Trophoblast cell (in vitro differentiated cells and primary cell): Measurements from ENCODE around the gene PNPLA1.

ENCODE experiments used
- DNase-seq, 2 donors: peaks; one replicate each; pipeline ENCODE4 v3.0.0-alpha.2; 2016
- H2AFZ ChIP-seq: 2 replicates; pipeline ENCODE4 v1.6.1; 2013; ENCODE audit warnings: low read length, moderate library complexity, mild to moderate bottlenecking; ENCODE audit not compliant: insufficient read depth, poor library complexity
- H2AK5ac ChIP-seq: 2 replicates; pipeline ENCODE4 v1.6.1; 2013; ENCODE audit warnings: mild to moderate bottlenecking, low read length
- H2BK120ac ChIP-seq: 2 replicates; pipeline ENCODE4 v1.6.1; 2013; ENCODE audit warnings: low read length, mild to moderate bottlenecking, moderate library complexity; ENCODE audit not compliant: insufficient read depth, poor library complexity
- H2BK12ac ChIP-seq: 2 replicates; pipeline ENCODE4 v1.6.1; 2013; ENCODE audit warnings: mild to moderate bottlenecking, low read length, moderate library complexity
- H2BK5ac ChIP-seq: 2 replicates; pipeline ENCODE4 v1.6.1; 2013; ENCODE audit warnings: low read length, low read depth, moderate library complexity, mild to moderate bottlenecking; ENCODE audit not compliant: poor library complexity
- H3K14ac ChIP-seq: 2 replicates; pipeline ENCODE4 v1.6.1; 2013; ENCODE audit warnings: mild to moderate bottlenecking, low read length
- H3K18ac ChIP-seq: 2 replicates; pipeline ENCODE4 v1.6.1; 2013; ENCODE audit warnings: mild to moderate bottlenecking, low read length
- H3K23ac ChIP-seq: 2 replicates; pipeline ENCODE4 v1.6.1; 2013; ENCODE audit warnings: low read length
- H3K27ac ChIP-seq: 2 replicates; pipeline ENCODE4 v1.5.1; 2013; ENCODE audit warnings: low read depth, mild to moderate bottlenecking, inconsistent platforms, low read length, moderate library complexity
- H3K27me3 ChIP-seq: 2 replicates; pipeline ENCODE4 v1.6.1; 2013; ENCODE audit warnings: inconsistent platforms, mild to moderate bottlenecking, low read length, moderate library complexity; ENCODE audit not compliant: insufficient read depth
- H3K36me3 ChIP-seq, 2 experiments: 1 replicate in 1 of 2; 2 replicates in 1 of 2; pipeline ENCODE4 v1.6.1; 2013; ENCODE audit warnings: low read length in 2 of 2, mild to moderate bottlenecking in 2 of 2, moderate library complexity in 1 of 2; ENCODE audit not compliant: insufficient read depth in 2 of 2, control insufficient read depth in 1 of 2
- H3K4ac ChIP-seq: 2 replicates; pipeline ENCODE4 v1.6.1; 2013; ENCODE audit warnings: low read depth, mild to moderate bottlenecking, low read length, moderate library complexity
- H3K4me1 ChIP-seq, 2 experiments: 1 replicate in 1 of 2; 2 replicates in 1 of 2; pipeline ENCODE4 v1.6.1; 2013; ENCODE audit warnings: low read length in 2 of 2, mild to moderate bottlenecking in 2 of 2, moderate library complexity in 1 of 2; ENCODE audit not compliant: insufficient read depth in 2 of 2, control insufficient read depth in 1 of 2
- H3K4me2 ChIP-seq: 2 replicates; pipeline ENCODE4 v1.6.1; 2013; ENCODE audit warnings: inconsistent platforms, mild to moderate bottlenecking, low read length, moderate library complexity
- H3K4me3 ChIP-seq: 2 replicates; pipeline ENCODE4 v1.5.1; 2013; ENCODE audit warnings: mild to moderate bottlenecking, low read depth, low read length, inconsistent platforms
- H3K79me1 ChIP-seq: one replicate; pipeline ENCODE4 v1.6.1; 2013; ENCODE audit warnings: low read length
- H3K79me2 ChIP-seq: 2 replicates; pipeline ENCODE4 v1.6.1; 2013; ENCODE audit warnings: low read length, mild to moderate bottlenecking; ENCODE audit not compliant: control insufficient read depth, insufficient read depth, poor library complexity
- H3K9ac ChIP-seq: 2 replicates; pipeline ENCODE4 v1.6.1; 2013; ENCODE audit warnings: mild to moderate bottlenecking, low read length
- H3K9me3 ChIP-seq: 2 replicates; pipeline ENCODE4 v1.6.1; 2013; ENCODE audit warnings: low read depth, mild to moderate bottlenecking, control low read depth, inconsistent platforms, low read length; ENCODE audit not compliant: insufficient read depth
- H4K12ac ChIP-seq: 2 replicates; pipeline ENCODE4 v1.6.1; 2013; ENCODE audit warnings: low read depth, mild to moderate bottlenecking, low read length, moderate library complexity
- H4K8ac ChIP-seq: 2 replicates; pipeline ENCODE4 v1.6.1; 2013; ENCODE audit warnings: low read depth, mild to moderate bottlenecking, low read length, moderate library complexity
- H4K91ac ChIP-seq: one replicate; pipeline ENCODE4 v1.6.1; 2013; ENCODE audit warnings: low read depth, mild to moderate bottlenecking, low read length, moderate library complexity
- WGBS: extraction: QIAGEN DNeasy Blood & Tissue Kit; methylation state at CpG from one replicate; pipeline ENCODE4 v1.1.7; 2013; ENCODE audit warnings: missing lambda C conversion rate; ENCODE audit not compliant: insufficient read length, insufficient coverage; ENCODE audit errors: extremely low coverage; 5-methylcytosine and 5-hydroxymethylcytosine counted together

Gene PNPLA1

DNA sequence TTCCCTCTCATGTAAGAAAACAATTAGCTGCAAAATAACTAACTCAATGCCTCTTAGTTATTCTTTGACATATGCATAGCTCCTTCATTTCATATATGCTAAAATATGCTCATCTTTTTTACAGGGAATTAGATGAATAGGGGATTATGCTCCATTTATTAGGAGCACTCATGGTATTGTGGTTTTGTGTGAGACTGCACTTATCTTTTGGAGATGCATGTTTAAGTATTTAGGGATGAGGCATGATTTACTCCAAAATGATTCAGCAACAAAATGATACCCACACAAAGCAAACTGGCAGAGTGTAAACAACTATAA is 58.0 kb downstream of the PNPLA1 start:
- Histone ChIP-seq H4K12ac (no peak overlapping the region), H3K79me2 (no peaks in the 10 kb centered on the region), H2BK5ac (no peak overlapping the region), H2BK120ac (no peak overlapping the region), H4K8ac (no peak overlapping the region), H3K23ac (no peak overlapping the region), H3K4me2 (no peak overlapping the region), H2BK12ac (no peak overlapping the region), H3K79me1 (no peaks in the 10 kb centered on the region), H3K9me3 (peaks cover 4% of the 10 kb centered on the region), H2AFZ (no peak overlapping the region), H3K18ac (no peak overlapping the region), H3K4me3 (no peak overlapping the region), H3K27ac (no peak overlapping the region), H3K27me3 (no peaks in the 10 kb centered on the region), H3K4ac (no peak overlapping the region), H3K4me1 (no peaks in the 10 kb centered on the region), H3K36me3 (no peaks in the 10 kb centered on the region), H2AK5ac (no peak overlapping the region), H3K14ac (no peak overlapping the region), H3K9ac (no peak overlapping the region), H4K91ac (no peak overlapping the region)
- DNase-seq: no peak

DNA sequence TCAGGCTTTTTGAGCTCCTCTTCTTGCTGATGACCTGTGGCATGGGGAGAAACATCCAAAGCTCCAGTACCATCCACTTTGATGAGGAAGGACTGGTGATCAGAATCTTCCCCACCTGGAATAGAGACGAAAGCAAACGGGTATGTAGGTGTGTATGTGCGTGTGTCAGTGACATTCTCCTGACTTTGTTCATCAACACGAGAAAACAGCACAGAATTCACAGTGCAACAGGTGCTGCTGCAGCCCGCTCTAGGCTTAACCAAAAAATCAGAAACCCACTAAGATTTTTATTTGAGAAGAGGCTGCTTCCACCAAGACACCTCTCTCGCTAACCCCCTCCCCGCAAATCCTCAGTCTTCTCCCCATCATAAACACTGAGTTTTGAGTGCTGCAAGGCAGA is 58.7 kb downstream of the PNPLA1 start:
- no CpG with 5 or more reads among the region's 7 CpGs for WGBS
- H2AFZ ChIP-seq: no peak overlapping the region
- H4K91ac ChIP-seq: no peak overlapping the region
- H3K9me3 ChIP-seq: peaks cover 2% of the 10 kb centered on the region
- no peak overlapping the region for H2BK120ac ChIP-seq
- H3K27ac ChIP-seq: no peak overlapping the region
- no peak overlapping the region for H4K12ac ChIP-seq
- no peaks in the 10 kb centered on the region for H3K27me3 ChIP-seq
- no peak for DNase-seq
- H3K79me1 ChIP-seq: no peaks in the 10 kb centered on the region
- H2BK12ac ChIP-seq: no peak overlapping the region
- H3K79me2 ChIP-seq: no peaks in the 10 kb centered on the region
- H2BK5ac ChIP-seq: no peak overlapping the region
- no peak overlapping the region for H3K14ac ChIP-seq
- no peak overlapping the region for H3K18ac ChIP-seq
- H3K23ac ChIP-seq: no peak overlapping the region
- H3K36me3 ChIP-seq: no peaks in the 10 kb centered on the region
- H3K4me2 ChIP-seq: no peak overlapping the region
- H3K9ac ChIP-seq: no peak overlapping the region
- H3K4me3 ChIP-seq: no peak overlapping the region
- H3K4ac ChIP-seq: no peak overlapping the region
- no peak overlapping the region for H4K8ac ChIP-seq
- no peak overlapping the region for H2AK5ac ChIP-seq
- H3K4me1 ChIP-seq: no peaks in the 10 kb centered on the region

DNA sequence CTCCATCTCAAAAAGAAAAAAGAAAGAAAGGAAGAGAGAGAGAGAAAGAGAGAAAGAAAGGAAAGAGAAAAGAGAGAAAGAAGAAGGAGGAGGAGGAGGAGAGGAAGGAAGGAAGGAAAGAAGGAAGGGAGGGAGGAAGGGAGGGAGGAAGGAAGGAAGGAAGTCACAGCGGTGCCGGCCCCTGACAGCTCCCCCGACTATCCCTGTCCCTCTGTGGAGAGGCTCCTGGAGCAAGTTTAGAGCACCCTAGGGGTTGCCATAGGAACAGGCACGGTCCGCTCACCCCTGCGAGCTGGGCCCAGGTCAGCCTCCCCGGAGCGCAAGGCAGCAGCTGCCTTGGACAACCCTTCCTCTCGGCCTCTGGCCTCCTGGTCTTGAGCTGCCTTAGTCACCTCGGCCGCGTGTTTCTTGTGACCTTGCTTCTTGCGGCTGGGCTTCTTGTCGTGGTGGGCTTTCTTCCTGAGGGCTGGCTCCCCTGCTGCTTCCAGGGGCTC is 60.0 kb downstream of the PNPLA1 start:
- H3K79me1 ChIP-seq: no peaks in the 10 kb centered on the region
- no CpG with 5 or more reads among the region's 14 CpGs for WGBS
- H2AFZ ChIP-seq: no peak overlapping the region
- no peak overlapping the region for H2BK12ac ChIP-seq
- H3K14ac ChIP-seq: no peak overlapping the region
- H3K9me3 ChIP-seq: peaks cover 2% of the 10 kb centered on the region
- H4K8ac ChIP-seq: no peak overlapping the region
- no peak overlapping the region for H3K4me3 ChIP-seq
- no peaks in the 10 kb centered on the region for H3K79me2 ChIP-seq
- no peaks in the 10 kb centered on the region for H3K36me3 ChIP-seq
- DNase-seq: no peak
- H3K4me1 ChIP-seq: no peaks in the 10 kb centered on the region
- no peak overlapping the region for H3K4ac ChIP-seq
- no peak overlapping the region for H4K12ac ChIP-seq
- H3K4me2 ChIP-seq: no peak overlapping the region
- H3K27me3 ChIP-seq: no peaks in the 10 kb centered on the region
- H2AK5ac ChIP-seq: no peak overlapping the region
- H3K18ac ChIP-seq: no peak overlapping the region
- no peak overlapping the region for H2BK5ac ChIP-seq
- H3K27ac ChIP-seq: no peak overlapping the region
- H3K9ac ChIP-seq: no peak overlapping the region
- no peak overlapping the region for H2BK120ac ChIP-seq
- no peak overlapping the region for H4K91ac ChIP-seq
- no peak overlapping the region for H3K23ac ChIP-seq

GRCh38 chr6:36330366-36330765 is 60.5 kb downstream of the PNPLA1 start:
- WGBS: no CpG with 5 or more reads among the region's 14 CpGs
- no peak overlapping the region for H3K18ac ChIP-seq
- H3K27me3 ChIP-seq: no peaks in the 10 kb centered on the region
- no peak overlapping the region for H4K12ac ChIP-seq
- no peaks in the 10 kb centered on the region for H3K79me1 ChIP-seq
- no peak overlapping the region for H2BK120ac ChIP-seq
- no peak overlapping the region for H3K4ac ChIP-seq
- H3K4me2 ChIP-seq: no peak overlapping the region
- no peak overlapping the region for H3K4me3 ChIP-seq
- H4K91ac ChIP-seq: no peak overlapping the region
- no peaks in the 10 kb centered on the region for H3K4me1 ChIP-seq
- H2AFZ ChIP-seq: no peak overlapping the region
- no peak for DNase-seq
- H3K23ac ChIP-seq: no peak overlapping the region
- no peak overlapping the region for H3K9ac ChIP-seq
- H3K36me3 ChIP-seq: no peaks in the 10 kb centered on the region
- H3K27ac ChIP-seq: no peak overlapping the region
- no peak overlapping the region for H2BK5ac ChIP-seq
- no peak overlapping the region for H2AK5ac ChIP-seq
- H3K79me2 ChIP-seq: no peaks in the 10 kb centered on the region
- no peak overlapping the region for H4K8ac ChIP-seq
- no peak overlapping the region for H2BK12ac ChIP-seq
- H3K14ac ChIP-seq: no peak overlapping the region
- peaks cover 2% of the 10 kb centered on the region for H3K9me3 ChIP-seq
